Vagina (tissue), 2 donors: ENCODE data around the gene BRCA1. TPM values are rescaled to one million over a fixed set of nuclear protein-coding genes. Genes with fewer than 3 reads are reported as not detected.

Source experiments
- DNase-seq, 2 donors: peaks; one replicate each; pipeline ENCODE4 v3.0.0-alpha.2; 2017; ENCODE audit errors: extremely low spot score in 2 of 2
- H3K27ac ChIP-seq: fragments of 200-600 bp; sonication (generic); one replicate; pipeline ENCODE4 v1.5.1; 2019
- H3K27me3 ChIP-seq: fragments of 200-600 bp; sonication (generic); one replicate; pipeline ENCODE4 v1.5.1; 2019
- H3K36me3 ChIP-seq, 2 donors: fragments of 200-600 bp; sonication (generic); one replicate each; pipeline ENCODE4 v1.5.1; 2017 to 2019
- H3K4me1 ChIP-seq: fragments of 200-600 bp; sonication (generic); one replicate; pipeline ENCODE4 v1.5.1; 2019
- H3K4me3 ChIP-seq, 2 donors: fragments of 200-600 bp; sonication (generic); 1 replicate in 1 of 2; 2 replicates in 1 of 2; pipeline ENCODE4 v1.5.1; 2016 to 2019
- H3K9me3 ChIP-seq: fragments of 200-600 bp; sonication (generic); one replicate; pipeline ENCODE4 v1.5.1; 2019
- CTCF ChIP-seq, 3 experiments: fragments of 450-650 bp in 2 of 3; fragments of 200-600 bp in 1 of 3; sonication (generic) in 1 of 3; IDR thresholded peaks; one replicate each; pipeline ENCODE4 v1.5.1; 2017 to 2019; ENCODE audit warnings: antibody characterized with exemption in 3 of 3, mild to moderate bottlenecking in 2 of 3, moderate library complexity in 2 of 3
- POLR2A ChIP-seq, 2 donors: fragments of 450-650 bp; IDR thresholded peaks; one replicate each; pipeline ENCODE4 v1.6.1; 2017; ENCODE audit warnings: antibody characterized with exemption in 2 of 2, mild to moderate bottlenecking in 2 of 2, moderate library complexity in 2 of 2
- POLR2AphosphoS5 ChIP-seq, 2 donors: sonication (generic); formaldehyde crosslinking; IDR thresholded peaks; one replicate each; pipeline ENCODE4 v1.9.0; 2017; ENCODE audit warnings: antibody characterized with exemption in 2 of 2, mild to moderate bottlenecking in 2 of 2, low read depth in 1 of 2; ENCODE audit not compliant: insufficient read depth in 1 of 2
- intact Hi-C: fragments of 100-400 bp; cut with DNase I; formaldehyde crosslinking; loops from one replicate; pipeline ENCODE4 v1.15.1; 2023
- total RNA-seq: library from RNA; depleted of rRNA; stranded (reverse); fragments of >200 nt; gene quantifications from one replicate; pipeline ENCODE4 v1.2.3, GENCODE V29; 2016

BRCA1 gene
- total RNA-seq, 1 donor from 2014 or later = 6.6 TPM

- Histone ChIP-seq H3K27ac (no peak overlapping the region), H3K4me3 (no peak overlapping the region)
- intact Hi-C loops = no loop called here
Measured at GRCh38 chr17:43042025-43042628, 83.0 kb downstream of the BRCA1 start.

GRCh38 chr17:43040655-43041054, 84.5 kb downstream of the BRCA1 start:
- no peak for DNase-seq
- Histone ChIP-seq H3K9me3 (no peaks in the 10 kb centered on the region), H3K4me1 (no peaks in the 10 kb centered on the region), H3K27me3 (no peaks in the 10 kb centered on the region), H3K36me3 (no peaks in the 10 kb centered on the region), H3K27ac (no peak overlapping the region), H3K4me3 (no peak overlapping the region)
- TF ChIP-seq POLR2A (IDR thresholded peaks at IDR 0.05) (no peak), CTCF (IDR thresholded peaks at IDR 0.05) (no peak)
- intact Hi-C loops = no loop called here

More at GRCh38 chr17:43042025-43042628, 83.0 kb downstream of the BRCA1 start:
- H3K4me1 ChIP-seq = no peaks in the 10 kb centered on the region
- no peak for DNase-seq
- no peaks in the 10 kb centered on the region for H3K27me3 ChIP-seq
- no peak for TF ChIP-seq POLR2A (IDR thresholded peaks at IDR 0.05)
- no peak for TF ChIP-seq CTCF (IDR thresholded peaks at IDR 0.05)
- TF ChIP-seq POLR2AphosphoS5 (IDR thresholded peaks at IDR 0.05; ENCODE audit: insufficient read depth in 1 of 2, low read depth in 1 of 2) = no peak
- no peaks in the 10 kb centered on the region for H3K36me3 ChIP-seq
- H3K9me3 ChIP-seq = no peaks in the 10 kb centered on the region

- no peaks in the 10 kb centered on the region for H3K9me3 ChIP-seq
- intact Hi-C loops = no loop called here
- H3K4me1 ChIP-seq = no peaks in the 10 kb centered on the region
- DNase-seq = no peak
- no peak overlapping the region for H3K27ac ChIP-seq
- no peaks in the 10 kb centered on the region for H3K36me3 ChIP-seq
- H3K4me3 ChIP-seq = no peak overlapping the region
- TF ChIP-seq CTCF (IDR thresholded peaks at IDR 0.05) = no peak
- TF ChIP-seq POLR2AphosphoS5 (IDR thresholded peaks at IDR 0.05; ENCODE audit: insufficient read depth in 1 of 2, low read depth in 1 of 2) = no peak
- no peak for TF ChIP-seq POLR2A (IDR thresholded peaks at IDR 0.05)
- no peaks in the 10 kb centered on the region for H3K27me3 ChIP-seq
Measured at GRCh38 chr17:43039646-43040045, 85.5 kb downstream of the BRCA1 start.

- no peaks in the 10 kb centered on the region for H3K9me3 ChIP-seq
- intact Hi-C loops = no loop called here
Measured at GRCh38 chr17:43034894-43035293, 90.3 kb downstream of the BRCA1 start.

More at GRCh38 chr17:43034894-43035293, 90.3 kb downstream of the BRCA1 start:
- no peak overlapping the region for H3K4me3 ChIP-seq
- H3K27me3 ChIP-seq = no peaks in the 10 kb centered on the region
- no peak for TF ChIP-seq POLR2A (IDR thresholded peaks at IDR 0.05)
- no peak for TF ChIP-seq POLR2AphosphoS5 (IDR thresholded peaks at IDR 0.05; ENCODE audit: insufficient read depth in 1 of 2, low read depth in 1 of 2)
- no peak for TF ChIP-seq CTCF (IDR thresholded peaks at IDR 0.05)
- H3K36me3 ChIP-seq = no peaks in the 10 kb centered on the region
- no peak for DNase-seq
- no peaks in the 10 kb centered on the region for H3K4me1 ChIP-seq
- no peak overlapping the region for H3K27ac ChIP-seq
